Epithelial cell of umbilical artery (primary cell): ENCODE measurements around the gene USP2. TPM values are rescaled to one million over a fixed set of nuclear protein-coding genes. Genes with fewer than 3 reads are reported as not detected.

Experiments used
- total RNA-seq: library from RNA; depleted of rRNA; stranded (reverse); fragments of >200 nt; gene quantifications from 2 replicates; pipeline ENCODE4 v1.2.3, GENCODE V29; 2014

Gene USP2, protein sequence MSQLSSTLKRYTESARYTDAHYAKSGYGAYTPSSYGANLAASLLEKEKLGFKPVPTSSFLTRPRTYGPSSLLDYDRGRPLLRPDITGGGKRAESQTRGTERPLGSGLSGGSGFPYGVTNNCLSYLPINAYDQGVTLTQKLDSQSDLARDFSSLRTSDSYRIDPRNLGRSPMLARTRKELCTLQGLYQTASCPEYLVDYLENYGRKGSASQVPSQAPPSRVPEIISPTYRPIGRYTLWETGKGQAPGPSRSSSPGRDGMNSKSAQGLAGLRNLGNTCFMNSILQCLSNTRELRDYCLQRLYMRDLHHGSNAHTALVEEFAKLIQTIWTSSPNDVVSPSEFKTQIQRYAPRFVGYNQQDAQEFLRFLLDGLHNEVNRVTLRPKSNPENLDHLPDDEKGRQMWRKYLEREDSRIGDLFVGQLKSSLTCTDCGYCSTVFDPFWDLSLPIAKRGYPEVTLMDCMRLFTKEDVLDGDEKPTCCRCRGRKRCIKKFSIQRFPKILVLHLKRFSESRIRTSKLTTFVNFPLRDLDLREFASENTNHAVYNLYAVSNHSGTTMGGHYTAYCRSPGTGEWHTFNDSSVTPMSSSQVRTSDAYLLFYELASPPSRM
- 0.15 and 0.32 TPM in 2 replicates for total RNA-seq

DNA sequence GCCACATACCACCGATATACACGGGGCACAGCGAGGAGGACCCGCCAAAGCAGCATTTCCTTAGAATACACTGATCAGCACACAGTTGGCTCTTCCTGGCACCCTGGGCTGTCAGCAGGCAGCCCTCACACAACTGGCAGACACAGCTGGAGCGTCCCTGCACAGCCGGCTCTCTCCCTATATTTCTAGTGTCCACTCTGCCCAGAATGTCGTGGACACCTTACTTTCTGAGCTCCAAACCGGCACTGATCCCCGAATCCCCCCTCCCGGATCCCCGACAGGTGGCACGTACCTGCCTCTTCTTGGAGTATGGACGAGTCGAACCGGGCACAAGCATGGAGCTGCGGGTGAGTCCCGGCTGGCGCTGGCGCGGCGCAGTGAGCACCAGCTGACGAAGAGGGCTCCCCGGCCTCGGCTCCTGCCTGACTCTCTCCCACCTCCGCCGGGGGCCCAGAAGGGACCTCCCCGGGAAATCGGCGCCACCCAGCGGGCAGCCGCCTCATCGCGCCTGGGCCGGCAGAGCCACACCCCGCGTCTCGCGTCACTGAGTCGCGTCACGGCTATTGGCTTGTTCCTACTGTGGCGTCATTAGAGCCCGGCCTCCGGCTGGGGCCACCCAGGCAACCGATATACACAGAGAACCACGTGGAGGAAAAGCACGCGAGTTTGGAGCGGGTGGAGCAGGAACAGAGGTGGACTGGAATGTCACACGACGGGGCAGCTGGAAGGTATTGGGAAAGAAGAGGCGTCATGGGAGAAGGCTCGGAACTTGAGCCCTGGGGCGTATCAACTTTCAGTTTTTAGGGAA, at the start of gene USP2:
Gene USP2, minus strand, starts transcription at position 510 of the 808 bp plus-strand sequence. CDS start 8,210 bp downstream, outside the sequence.

DNA sequence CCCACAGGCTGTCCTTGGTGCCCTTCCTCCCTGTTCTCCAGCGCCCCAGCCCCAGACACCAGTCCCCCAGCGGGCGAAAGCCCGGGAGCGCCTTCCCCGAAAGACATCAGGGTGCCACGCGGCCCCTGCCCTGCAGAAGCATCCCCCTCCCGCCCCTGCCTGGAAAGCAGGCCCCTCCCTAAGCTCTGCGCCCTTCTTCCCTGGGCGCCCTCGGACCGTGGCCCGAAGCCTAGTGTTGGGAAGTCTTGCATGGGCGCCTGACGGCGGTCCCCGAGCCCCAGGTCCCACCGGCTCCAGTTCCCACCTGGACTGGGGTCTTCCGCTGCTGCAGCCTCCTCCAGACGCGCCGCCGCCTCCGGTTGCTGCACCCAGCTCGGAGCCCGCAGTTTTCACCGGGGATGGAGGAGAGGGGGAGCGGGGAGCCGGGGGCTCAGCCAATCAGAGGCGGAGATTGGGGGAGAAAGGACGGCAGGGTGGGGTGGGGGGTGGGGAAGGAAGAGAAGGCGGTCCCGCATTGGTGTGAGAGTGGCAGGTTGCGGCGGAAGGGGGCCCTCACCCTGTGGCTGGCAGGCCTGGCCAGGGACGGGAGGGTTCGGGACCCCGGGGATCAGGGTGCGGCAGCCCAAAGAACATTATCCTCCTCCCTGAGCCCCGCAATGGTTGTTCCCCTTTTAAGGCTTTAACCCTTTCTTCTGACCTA, 41.5 kb upstream of the USP2 start, which contains the start of gene THY1:
Gene THY1, minus strand, starts transcription at position 364 of the 700 bp plus-strand sequence. CDS start 2,267 bp downstream, outside the sequence.

DNA sequence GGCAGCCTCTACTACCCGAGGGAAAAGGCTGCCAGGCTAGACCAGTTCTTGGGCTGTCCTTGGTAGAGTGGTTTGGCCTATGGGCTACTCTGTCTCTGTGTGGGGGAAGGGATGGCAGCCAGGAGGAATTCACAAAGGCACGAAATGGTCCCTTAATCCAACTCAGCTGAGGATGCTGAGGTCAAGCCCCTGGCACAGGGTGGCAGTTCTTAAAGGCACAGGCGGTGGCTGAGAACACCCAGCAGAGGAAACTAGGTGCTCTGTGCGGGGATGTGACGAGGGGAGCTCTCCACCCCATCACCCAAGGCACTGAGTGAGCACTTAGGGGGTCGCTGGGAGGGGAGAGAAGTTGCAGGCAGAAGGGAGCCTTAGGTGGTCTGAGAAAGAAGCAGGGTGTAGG, 34.9 kb downstream of the USP2 start, which contains the start of gene MFRP:
Gene MFRP, minus strand, starts transcription at position 101 of the 400 bp plus-strand sequence. CDS start 192 bp downstream, outside the sequence.

DNA sequence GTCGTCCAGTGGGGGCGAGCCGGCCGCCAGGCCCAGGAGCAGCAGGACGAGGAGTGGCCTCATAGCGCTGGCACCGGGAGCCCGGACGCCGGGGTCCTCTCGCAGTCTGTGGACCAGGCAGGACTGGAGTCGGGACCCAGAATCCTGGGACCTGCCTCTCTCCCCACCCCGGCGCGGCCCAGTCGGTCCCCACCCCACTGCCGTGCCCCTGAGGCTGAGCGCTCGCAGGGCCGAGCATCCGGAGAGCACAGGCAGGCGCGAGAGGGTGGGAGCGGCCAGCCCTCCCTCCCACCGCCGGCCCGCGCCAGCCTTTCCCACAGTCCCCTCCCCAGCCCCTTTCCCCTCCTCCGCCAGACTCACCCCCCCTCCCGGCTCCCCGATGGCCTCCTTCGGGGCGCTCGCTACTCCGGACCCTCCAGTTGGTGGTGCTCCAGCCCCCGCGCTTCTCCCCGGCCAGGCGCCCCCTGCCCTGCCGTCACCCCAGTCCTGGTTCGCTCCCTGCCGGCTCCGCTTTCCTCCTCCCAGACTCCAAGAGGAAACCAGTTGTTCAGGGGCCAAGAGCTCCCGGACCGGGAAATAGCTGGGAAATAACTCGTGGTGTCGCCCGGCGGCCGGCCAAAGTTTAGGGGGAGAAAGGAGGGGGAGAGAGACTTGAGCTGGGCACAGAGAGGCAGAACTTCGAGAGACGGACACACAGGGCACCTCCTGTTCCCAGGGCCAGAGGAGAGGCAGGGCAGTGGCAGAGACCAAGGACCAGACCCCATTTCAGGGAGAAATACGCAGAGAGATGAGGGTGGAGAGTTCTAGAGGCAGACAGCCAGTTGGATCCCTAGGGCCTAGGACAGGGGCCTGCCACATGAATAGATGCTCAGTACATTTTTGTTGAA, 40.9 kb downstream of the USP2 start, which contains the start of gene C1QTNF5:
Gene C1QTNF5, minus strand, starts transcription at position 549 of the 887 bp plus-strand sequence. Its CDS starts 486 bp downstream, at position 63.

DNA sequence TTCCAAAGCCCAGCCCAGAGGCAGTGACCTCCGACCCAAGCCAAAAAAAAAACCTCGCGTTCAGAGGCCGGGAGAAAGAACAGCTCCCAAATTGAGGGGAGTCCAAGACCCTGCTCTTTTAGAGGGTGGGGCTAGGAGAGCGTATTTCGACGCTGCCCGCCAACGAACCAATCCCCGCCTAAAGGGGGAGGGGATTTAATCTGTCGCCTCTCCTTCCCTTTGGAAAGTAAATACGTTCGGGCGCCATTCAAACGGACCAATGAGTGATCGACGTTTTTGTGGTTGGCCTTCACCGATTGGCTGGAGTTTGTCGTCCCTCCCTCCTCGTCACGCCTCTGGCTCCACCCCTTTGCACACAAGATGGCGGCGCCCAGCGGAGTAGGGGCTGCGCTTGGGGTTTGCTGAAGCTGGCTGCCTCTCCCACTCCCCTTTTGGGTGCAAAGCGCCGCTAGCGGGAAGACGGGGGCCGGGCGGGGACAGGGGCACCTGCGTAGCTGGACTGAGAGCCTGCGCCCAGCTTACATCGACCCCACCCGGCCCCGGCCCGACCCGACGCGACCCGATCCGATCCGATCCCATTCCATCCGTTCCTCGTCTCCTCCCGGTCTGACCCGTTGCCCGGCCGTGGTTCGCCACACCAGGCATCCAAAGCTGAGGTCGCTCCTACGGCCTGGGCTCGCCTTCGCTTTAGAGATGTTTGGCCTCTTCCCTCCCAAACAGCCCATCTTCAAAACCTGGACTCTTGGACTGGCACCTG, 47.1 kb downstream of the USP2 start, which contains the start of gene RNF26:
Gene RNF26, plus strand, starts transcription at position 354 of the 757 bp plus-strand sequence. CDS start 596 bp downstream, outside the sequence.

DNA sequence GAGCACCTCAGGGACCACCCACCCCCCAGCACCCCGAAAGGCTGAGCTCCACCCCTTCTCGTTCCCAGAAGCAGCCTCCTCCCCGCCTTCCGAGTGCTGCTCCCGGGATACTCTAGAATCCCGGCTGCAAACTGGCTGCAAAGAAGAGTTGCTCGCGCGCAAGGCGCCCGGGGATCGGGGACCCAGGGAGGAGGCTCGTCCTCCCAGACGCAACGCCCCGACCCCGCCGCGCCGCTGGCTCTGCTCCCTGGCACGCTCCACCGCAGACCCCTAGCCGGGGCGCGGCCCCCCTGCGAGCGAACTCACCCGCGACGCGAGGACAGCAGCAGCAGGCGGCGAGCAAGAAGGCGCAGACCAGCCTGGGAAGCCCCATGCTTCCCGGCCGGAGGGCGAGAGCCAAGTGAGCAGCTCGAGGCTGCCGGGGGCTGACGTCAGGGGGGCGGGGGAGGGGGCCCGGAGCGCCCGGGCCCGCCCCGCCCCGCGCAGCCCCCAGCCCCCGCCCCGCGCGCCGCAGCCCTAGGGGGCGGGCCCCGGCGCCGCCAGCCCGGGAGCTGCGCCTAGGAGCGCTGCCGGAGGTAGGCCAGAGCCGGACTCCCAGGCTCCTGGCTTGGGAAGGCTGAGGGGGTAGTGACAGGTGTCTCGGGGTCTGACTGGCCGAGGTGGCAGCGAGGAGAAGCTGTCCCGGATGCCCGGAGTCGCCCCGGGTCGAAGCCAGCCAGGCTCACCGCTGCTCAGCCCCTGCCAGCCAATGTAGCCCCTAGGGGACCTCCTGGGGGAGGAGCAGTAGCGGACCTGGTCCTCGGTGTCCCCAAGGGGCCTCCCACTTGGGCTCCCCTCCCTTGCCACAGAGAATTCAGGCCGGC, 64.5 kb downstream of the USP2 start, which contains the start of gene MCAM:
Gene MCAM, minus strand, starts transcription at position 402 of the 863 bp plus-strand sequence. Its CDS starts 29 bp downstream, at position 373.

Other genes with a start within 250 kb of the USP2 start
- gene ABCG4, start 232.6 kb downstream of the USP2 start, total RNA-seq, result 0.15 and 0.32 TPM in 2 replicates
- 10.5 and 14.6 TPM in 2 replicates for gene NLRX1, start 213.0 kb downstream of the USP2 start, total RNA-seq
- not detected in 2 replicates for gene NHERF4, start 196.2 kb downstream of the USP2 start, total RNA-seq
- gene CBL, start 175.4 kb downstream of the USP2 start, total RNA-seq, result 10.4 and 11.9 TPM in 2 replicates
- gene MCAM, start 64.6 kb downstream of the USP2 start, total RNA-seq, result 2,717 and 5,496 TPM in 2 replicates
- 3.8 and 3.9 TPM in 2 replicates for gene RNF26, start 47.2 kb downstream of the USP2 start, total RNA-seq
- 82.5 and 90.6 TPM in 2 replicates for gene C1QTNF5, start 40.8 kb downstream of the USP2 start, total RNA-seq
- gene MFRP, start 35.0 kb downstream of the USP2 start, total RNA-seq, result under 0.01 and 0.15 TPM in 2 replicates
- gene THY1, start 41.5 kb upstream of the USP2 start, total RNA-seq, result 4.0 and 7.5 TPM in 2 replicates